C1 segment of cervical spinal cord (tissue), 14 donors: ENCODE data around the gene PLCB2.

Experiments used
- DNase-seq, 14 donors: peaks; one replicate each; lab custom pipeline; 2025; lab: John Stamatoyannopoulos, UW

Gene PLCB2

GRCh38 chr15:40303576-40303975 lies 4.2 kb downstream of the PLCB2 start:
- DNase-seq: no peak

GRCh38 chr15:40302981-40303380 lies 4.8 kb downstream of the PLCB2 start:
- DNase-seq: no peak

- no peak for DNase-seq
These were observed 5.3 kb downstream of the PLCB2 start for GRCh38 chr15:40302288-40302886.

DNA sequence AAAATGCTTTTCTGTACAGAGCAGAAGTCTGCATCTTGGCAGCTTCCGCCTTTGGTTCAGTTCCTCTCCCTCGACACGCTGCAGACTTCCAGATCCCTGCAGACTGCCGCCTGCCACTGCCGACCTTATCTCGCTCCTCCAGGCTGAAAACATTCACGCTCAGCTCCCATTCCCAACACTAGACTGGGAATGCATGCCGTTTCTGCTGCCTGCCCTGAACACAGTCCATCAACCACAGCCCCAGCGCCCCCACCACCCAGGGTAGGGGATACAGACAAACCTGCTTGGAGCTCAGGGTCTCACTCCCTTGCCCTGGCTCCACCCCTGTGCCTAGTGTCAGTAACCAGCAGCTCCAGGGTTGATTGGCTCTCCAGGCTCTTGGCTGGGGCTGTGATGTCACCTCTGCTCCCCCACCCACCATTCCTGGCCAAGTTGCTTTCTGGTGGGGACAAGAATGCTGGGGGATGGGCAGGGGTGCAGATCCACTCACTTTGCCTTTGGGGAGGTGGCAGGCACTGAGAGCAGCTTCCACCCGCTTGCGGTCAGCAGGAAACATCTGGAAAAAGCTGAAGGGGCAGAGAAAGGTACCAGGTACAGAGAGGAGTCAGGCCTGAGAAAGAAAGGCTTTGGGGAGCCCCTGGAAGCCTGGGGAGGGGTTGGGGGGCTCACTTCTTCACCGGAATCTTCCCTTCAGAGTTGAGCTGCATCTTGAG lies 6.1 kb downstream of the PLCB2 start:
- DNase-seq: no peak

DNA sequence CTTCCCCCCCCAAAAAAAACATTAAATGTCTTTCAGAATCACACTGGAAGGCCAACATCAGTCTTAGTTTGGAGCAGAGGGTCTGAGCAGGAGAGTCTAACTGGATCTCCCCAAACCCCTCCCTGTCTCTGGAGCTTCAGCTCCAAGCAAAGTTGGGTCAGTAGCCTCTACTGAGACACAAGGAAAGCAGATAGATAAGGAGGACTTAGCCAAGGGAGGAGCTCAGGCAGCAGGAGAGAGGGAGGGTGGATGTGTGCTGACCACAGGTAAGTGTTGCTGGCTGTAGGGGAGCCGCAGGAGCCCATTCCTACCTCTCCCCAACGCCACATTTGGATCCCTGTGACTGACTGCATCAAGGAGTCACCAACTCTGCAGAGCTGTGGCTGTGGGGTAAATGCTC lies 7.0 kb downstream of the PLCB2 start:
- no peak for DNase-seq

DNA sequence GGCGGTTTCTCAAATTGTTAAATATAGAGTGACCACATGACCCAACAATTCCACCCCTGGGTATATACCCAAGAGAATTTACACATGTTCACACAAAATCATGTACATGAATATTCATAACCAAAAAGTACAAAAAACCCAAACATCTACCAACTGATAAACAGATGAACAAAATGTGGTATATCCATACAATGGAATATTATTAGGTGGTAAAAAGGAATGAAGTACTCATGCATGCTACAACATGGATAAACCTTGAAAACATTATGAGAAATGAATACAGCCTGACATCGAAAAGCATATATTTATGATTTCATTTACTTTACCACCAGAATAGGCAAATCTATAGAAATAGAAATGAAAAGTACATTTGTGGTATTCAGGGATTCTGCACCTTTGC lies 7.4 kb downstream of the PLCB2 start:
- no peak for DNase-seq

GRCh38 chr15:40298216-40298935 lies 9.4 kb downstream of the PLCB2 start:
- DNase-seq: no peak

- DNase-seq: no peak
These were observed 10.4 kb downstream of the PLCB2 start for GRCh38 chr15:40297356-40297755.

DNA sequence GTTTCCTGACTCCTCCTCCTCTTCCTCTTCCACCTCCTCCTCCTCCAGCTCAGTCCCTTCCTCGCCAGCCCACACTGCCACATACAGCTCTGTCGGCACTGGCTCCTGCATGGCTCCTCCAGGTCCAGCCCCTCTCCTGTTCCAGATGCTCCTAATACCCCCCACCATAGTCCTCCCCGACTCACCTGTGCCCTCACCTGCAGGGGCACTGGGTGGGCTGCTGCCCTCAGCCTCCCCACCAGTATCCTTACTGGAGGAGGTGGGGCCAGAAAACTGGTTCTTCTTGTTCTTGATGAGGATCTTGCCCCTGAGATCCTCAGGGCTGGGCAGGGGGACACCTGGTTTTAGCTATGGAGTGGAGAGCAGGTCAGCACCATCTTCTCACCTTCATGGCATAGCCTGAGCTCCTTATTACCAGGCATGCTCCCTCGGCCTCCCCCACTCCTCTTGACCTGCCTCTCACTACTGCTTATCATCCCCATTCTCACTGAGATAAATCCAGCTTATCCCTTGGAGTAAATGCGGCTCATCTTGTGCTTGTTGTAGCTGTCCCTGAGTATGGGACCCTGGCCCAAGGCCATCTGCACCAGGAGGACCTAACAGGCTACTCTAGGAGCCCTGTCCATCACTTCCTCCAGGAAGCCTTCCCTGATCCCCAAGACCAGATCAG lies 11.0 kb downstream of the PLCB2 start:
- DNase-seq: no peak

DNA sequence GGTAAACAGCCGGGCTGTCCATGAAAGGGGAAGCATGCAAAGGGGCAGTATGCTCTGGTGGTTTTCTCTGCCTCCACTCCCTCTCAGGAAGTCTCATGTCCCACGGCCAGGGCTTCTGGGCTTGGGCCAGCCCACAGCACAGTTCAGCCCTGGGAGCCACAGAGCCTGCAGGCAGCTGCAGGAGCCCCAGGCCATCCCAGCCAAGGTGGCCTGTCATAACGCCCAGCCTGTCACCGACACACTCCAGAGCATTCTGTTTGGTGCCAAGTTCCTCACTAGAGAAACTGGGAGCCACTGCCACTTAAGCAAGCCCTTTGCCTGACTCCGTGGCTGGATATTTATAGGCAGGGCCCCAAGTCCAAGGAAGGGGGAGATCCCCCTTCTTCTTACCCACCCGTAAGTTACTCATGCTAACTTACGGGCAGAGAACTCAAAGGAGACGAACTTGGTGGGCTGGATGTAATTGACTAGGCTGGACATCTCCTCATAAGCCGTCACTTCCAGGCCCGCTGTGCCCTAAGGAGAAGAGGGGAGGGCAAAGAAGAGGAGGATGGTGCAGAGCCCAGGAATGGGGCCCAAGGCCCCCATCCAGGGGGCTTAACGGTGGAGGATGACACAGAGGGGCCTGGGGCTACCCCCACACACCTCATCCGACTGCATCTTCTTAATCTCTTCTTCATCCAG lies 11.7 kb downstream of the PLCB2 start:
- DNase-seq: peak in 1 of 14 donors; percentile 7

GRCh38 chr15:40295297-40295696 lies 12.4 kb downstream of the PLCB2 start:
- DNase-seq: no peak

- DNase-seq: no peak
These were observed 13.5 kb downstream of the PLCB2 start for GRCh38 chr15:40293905-40294895.

- no peak for DNase-seq
These were observed 14.7 kb downstream of the PLCB2 start for GRCh38 chr15:40293006-40293405.

DNA sequence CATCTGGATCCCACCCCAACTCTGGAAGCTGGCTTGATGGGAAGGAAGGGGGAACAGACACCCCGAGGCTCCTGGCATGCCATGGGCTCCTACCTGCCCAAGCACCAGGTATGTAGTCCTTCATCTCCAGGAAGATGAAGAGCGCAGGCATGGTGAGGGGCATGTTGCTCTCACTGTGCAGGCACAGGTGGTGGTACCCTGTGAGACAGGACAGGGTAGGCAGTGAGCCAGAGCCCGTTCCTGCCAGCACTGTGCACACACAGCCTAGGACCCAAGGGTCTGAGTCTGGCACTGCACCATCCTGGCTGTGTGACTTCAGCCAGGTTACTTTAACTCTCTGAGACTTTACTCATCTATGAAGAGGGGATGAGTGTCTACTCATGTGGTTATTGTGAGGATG lies 15.5 kb downstream of the PLCB2 start:
- DNase-seq: no peak

GRCh38 chr15:40290918-40291574 lies 16.7 kb downstream of the PLCB2 start:
- no peak for DNase-seq

DNA sequence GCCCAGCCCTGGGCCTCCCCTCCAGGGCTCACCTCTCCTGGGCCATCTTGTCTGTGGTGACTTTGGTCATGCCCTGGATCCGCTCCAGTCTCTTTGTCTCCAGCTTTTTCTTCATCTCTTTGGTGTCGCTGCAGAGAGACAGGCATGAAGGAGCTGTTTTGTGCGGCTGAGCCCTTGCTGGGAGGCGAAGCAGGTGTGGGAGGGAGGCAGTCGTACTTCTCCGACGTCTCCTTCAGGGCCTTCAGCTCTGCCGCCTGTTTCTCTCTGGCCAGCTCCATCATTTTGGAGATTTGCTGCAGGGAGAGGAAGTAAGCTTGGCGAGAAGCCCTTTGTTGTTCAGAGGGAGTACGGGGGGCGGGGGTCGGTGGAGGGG lies 17.2 kb downstream of the PLCB2 start:
- no peak for DNase-seq

DNA sequence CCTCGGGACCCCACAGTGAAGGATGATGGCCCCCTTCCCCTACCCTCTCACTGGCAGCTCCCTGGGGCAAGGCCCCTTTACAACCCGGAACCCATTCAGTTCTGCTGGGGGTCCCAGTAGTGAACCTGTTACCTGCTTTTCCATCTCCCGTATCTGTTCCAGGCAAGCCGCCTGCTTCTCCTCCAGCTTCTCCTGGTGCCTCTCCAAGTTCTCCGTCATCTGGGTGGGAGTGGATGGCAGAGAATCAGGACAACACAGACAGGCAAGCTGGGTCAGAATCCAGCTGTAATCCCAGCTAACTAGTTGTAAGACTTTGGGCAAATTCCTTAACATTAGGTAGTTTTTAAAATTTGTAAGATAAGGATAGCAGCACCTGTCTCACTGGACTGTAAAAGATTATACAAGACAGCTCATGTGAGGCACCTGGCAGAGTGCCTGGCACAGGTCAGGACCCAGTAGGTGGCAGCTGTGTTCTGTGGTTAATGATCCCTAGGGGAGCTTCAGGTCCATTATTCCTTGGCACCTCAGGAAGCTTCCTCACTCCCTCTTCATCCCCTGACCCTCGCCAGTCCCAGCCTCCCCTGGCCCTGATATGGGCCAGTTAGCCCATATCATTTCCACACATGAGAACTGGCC lies 18.5 kb downstream of the PLCB2 start:
- DNase-seq: no peak

DNA sequence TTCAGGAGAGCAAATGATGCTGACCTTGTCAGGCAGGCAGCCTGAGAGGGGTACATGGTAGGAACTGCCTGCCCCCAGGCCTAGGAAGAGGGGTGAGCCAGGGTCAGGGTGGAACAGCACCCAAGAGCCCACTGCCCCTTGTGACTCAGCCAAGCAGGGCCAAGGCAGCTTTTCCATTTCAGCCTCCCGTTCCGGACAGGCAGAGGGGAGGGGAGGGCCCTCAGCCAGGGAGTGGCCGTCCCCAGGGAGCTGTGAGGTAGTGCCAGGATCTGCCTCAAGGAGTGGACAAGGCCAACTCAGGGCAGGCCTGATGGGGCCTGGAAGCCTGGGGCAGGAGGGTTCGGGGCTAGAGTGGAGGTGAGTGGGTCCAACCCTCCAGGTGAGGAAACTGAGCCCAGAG lies 19.8 kb downstream of the PLCB2 start:
- DNase-seq: no peak

- no peak for DNase-seq
These were observed 20.2 kb downstream of the PLCB2 start for GRCh38 chr15:40287505-40287904.

DNA sequence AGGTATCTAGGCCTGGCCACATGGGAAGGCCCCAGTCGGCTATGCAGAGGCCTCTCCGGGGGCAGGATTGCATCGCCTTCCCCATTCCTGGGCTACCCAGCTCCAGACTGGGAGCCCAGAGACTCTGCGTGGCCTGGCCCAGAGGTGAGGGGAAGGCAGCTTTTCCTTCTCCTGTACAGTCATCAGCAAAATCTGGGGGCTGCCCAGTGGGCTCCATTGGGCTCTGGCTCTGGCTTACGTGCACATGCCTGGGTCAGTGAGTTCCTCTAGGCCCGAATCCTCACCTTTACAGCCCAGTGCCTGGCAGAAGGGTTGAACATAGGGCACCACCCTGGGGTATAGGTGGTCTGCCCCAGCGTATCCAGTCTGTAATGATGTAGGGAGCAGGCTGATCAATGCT lies 20.9 kb downstream of the PLCB2 start:
- no peak for DNase-seq
